Measurements from ENCODE around the gene MTCH1. TPM values are rescaled to one million over a fixed set of nuclear protein-coding genes. Genes with fewer than 3 reads are reported as not detected.
A peak's percentile ranks its signal among the peaks of the same experiment; 100 is the strongest.
"Not testable (repeated sequence)": the region's sequence is repeated elsewhere in the genome, so short reads cannot be mapped to it uniquely, and the experiment has no call there.

The MTCH1 gene
- polyA plus RNA-seq, 3 donors = 127 to 203 (median 189) TPM

DNA sequence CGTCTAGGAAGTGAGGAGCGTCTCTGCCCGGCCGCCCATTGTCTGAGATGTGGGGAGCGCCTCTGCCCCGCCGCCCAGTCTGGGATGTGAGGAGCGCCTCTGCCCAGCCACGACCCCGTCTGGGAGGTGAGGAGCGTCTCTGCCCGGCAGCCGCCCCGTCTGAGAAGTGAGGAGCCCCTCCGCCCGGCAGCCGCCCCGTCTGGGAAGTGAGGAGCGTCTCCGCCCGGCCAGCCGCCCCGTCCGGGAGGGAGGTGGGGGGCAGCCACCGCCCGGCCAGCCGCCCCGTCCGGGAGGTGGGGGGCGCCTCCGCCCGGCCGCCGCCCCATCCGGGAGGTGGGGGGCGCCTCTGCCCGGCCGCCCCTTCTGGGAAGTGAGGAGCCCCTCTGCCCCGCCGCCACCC, 44.4 kb downstream of the MTCH1 start:
- H3K27ac ChIP-seq (ENCODE audit: low read depth, low read length) = not testable (repeated sequence)
- 87 to 95% (median 91%) methylated on average over 14 to 40 of the region's 40 CpGs for WGBS, 3 donors

DNA sequence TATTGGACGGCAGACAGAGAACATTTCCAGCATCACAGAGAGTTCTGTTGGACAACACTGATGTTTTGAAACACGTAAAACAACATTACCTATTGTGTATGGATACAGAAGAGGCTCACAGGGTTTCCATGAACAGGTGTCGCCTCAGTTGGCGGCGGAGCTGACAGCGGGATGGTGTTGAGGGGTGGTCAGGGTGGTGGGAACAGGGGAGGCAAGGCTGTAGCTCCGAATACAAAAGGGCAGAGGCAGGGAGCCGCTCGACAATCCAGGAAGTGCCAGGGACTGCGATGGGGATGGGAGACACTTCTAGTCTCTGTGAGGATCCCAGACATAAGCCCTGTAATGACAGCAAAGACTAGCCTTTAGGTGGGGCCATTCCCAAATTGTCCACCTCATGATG, 46.0 kb downstream of the MTCH1 start:
- 90 to 91% (median 90%) methylated on average over 10 of the region's 10 CpGs for WGBS, 3 donors
- no peak overlapping the region for H3K27ac ChIP-seq (ENCODE audit: low read depth, low read length)

DNA sequence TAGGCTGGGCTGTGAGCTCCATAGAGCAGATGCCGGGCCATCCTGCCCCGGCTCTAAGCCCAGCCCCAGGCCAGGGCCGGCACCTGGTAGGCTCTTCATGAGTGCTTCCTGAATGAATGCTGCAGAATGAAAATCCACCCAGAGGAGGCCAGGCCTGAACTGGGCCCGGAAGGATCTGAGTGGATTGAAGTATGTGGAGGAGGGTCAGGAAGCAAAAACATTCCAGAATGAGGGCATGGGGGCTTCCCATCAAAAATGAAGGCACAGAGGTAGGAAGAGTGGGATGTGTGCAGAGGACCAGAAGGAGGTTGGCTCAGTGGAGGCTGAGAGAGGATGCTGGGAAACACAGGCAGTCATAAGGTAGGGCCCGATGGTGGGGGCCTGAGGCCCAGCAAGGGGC, 47.0 kb downstream of the MTCH1 start:
- H3K27ac ChIP-seq (ENCODE audit: low read depth, low read length) = not testable (repeated sequence)
- WGBS, 3 donors = 87 to 94% (median 88%) methylated on average over 5 of the region's 5 CpGs

DNA sequence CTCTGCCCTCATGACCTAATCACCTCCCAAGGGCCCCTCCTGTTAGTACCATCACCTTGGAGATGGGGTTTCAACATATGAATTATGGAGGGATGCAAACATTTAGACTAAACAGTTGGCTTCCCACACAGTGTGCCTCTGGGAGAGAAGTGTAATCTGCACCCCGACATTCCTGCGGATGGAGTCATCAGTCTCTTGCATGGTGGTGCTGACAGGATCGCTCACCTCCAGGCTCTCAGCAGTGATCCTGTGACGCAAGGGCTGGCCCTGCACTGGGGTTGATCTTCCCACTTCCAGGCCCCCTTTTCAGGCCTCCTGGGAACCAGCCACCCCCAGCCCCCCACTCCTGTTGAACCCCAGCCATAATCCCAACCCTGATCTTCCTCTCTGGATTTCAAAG, 47.5 kb downstream of the MTCH1 start:
- no peak overlapping the region for H3K27ac ChIP-seq (ENCODE audit: low read depth, low read length)
- 87 to 99% (median 91%) methylated on average over 4 of the region's 4 CpGs for WGBS, 3 donors

DNA sequence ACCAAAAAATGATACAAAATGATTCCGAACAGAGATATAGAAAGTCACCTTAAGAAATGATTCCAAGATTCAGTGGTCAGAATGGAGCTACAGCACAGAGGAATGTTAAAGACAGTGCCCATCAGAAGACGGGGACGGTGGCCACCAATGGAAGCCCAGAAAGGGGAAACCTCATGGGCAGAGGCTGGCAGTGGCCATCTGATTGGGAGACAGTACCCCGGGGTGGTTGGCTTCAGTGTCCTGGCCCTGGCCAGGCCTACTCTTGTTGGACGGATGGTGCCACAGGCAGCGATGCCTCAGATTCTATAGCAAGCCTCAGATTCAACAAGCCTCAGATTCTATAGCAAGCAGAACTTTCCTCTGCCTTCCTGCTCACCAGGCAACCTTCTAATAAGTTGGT, 48.1 kb downstream of the MTCH1 start:
- no peak overlapping the region for H3K27ac ChIP-seq (ENCODE audit: low read depth, low read length)
- WGBS, 3 donors = 92 to 95% (median 94%) methylated on average over 6 of the region's 6 CpGs

DNA sequence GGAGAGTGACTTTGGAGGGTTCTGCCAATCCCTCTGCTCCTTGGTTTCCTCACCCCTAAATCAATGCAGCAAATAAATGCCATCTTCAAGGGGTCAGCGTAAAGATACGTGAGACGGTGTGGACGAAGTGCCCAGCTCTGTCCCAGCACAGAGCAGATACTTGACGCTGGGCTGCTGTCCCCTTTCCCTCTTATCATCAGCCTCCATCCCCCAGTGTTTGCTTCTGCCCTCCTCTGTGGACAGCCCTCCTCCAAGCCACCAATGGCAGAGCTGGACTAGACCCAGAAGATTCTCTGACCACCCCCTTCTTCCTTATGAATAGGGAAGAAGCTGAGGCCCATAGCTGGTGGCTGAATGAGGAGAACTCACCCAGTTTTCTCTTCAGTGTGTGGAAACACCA, 49.2 kb downstream of the MTCH1 start:
- no peak overlapping the region for H3K27ac ChIP-seq (ENCODE audit: low read depth, low read length)
- WGBS, 3 donors = 91 to 98% (median 95%) methylated on average over 5 of the region's 5 CpGs

DNA sequence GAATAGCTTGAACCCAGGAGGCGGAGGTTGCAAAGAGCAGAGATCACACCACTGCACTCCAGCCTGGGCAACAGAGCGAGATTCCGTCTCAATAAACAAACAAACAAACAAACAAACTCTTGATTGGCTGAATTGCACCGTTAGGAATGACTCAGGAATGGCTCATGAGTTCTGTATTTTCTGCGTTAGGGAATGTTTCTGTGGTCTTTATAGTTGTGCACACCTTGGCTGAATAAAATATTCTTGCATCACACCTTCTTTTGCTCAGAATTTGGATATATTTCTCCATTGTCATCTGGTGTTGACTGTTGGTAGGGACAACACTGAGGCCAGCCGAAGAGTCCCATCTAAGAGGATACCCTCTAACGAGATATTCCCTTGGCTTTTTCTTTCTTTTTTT, 51.1 kb downstream of the MTCH1 start:
- WGBS, 3 donors = 92 to 94% (median 93%) methylated on average over 7 of the region's 7 CpGs
- no peak overlapping the region for H3K27ac ChIP-seq (ENCODE audit: low read depth, low read length)

DNA sequence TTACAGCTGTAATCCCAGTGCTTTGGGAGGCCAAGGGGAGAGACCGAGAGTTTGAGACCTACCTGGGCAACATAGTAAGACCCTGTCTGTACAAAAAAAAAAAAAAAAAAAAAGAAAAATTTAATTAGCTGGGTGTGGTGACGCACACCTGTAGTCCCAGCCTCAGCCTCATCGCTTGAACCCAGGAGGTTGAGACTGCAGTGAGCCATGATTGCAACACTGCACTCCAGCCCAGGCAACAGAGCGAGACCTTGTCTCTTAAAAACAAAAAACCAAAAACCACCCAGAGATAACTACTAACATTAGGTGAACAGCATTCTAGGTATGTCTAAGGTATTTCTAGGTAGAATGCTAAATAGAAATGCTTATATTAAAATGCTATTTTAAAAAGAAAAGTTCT, 52.5 kb downstream of the MTCH1 start:
- WGBS, 3 donors = 78 to 100% (median 97%) methylated on average over 4 of the region's 4 CpGs
- no peak overlapping the region for H3K27ac ChIP-seq (ENCODE audit: low read depth, low read length)

DNA sequence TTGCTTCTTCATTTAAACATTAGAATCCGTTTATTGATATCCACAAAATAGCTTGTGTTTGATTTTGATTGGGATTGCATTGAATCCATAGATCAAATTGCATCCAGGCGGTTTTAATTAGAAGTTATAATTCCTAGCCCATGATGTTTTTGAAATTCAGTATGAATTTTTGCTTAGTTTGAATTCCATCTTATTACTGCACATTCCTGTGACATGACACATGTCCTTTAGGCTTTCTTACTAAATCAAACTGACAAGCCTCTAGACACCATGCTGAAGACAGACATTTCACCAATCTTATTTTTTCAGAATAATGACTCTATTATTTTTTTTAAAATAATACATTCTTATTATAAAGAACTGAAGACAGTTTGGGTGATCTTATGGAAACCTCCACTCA, 52.9 kb downstream of the MTCH1 start:
- 83 to 88% (median 85%) methylated on average over 2 of the region's 2 CpGs for WGBS, 3 donors
- H3K27ac ChIP-seq (ENCODE audit: low read depth, low read length) = no peak overlapping the region

DNA sequence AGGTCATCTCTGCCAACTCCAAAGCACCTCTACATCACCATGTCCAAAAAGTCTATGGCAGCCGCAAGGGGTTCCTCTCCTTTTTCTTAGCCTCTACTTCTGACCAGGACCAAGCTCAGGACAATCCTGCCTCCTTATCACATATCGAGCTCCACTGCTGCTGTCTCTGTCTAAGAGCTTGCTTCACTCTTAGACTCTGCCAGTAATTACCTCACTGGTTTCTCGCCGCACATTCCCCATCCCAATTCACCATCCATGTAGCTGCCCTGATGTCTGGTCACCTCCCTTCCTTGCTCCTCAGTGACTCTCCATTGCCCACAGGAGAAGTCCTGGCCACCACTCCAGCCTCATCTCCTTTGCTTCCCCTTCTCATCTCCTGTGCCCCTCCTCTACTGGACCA, 55.5 kb downstream of the MTCH1 start:
- WGBS, 3 donors = 78 to 85% (median 85%) methylated on average over 4 of the region's 4 CpGs
- H3K27ac ChIP-seq (ENCODE audit: low read depth, low read length) = peak overlapping the region; percentile 31

DNA sequence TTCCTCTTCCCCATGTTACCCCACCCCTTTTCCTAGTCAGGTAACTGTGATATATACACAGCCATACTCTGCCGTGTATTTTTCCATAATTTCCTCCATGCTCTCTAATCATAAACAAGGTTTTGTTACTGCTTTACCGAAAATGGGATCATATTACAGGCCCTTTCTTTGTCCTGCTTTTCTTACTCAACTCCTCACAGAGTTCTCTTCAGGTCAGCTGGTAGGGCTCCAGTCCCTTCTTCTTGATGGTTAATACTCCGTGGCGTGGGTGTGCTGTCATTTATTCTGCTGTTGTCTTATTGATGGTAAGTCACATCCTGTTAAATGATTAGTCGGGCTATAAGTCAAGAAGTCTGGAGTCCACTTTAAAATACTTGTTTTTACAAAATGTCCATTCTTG, 56.4 kb downstream of the MTCH1 start:
- 28 to 58% (median 49%) methylated on average over 5 of the region's 5 CpGs for WGBS, 3 donors
- no peak overlapping the region for H3K27ac ChIP-seq (ENCODE audit: low read depth, low read length)

DNA sequence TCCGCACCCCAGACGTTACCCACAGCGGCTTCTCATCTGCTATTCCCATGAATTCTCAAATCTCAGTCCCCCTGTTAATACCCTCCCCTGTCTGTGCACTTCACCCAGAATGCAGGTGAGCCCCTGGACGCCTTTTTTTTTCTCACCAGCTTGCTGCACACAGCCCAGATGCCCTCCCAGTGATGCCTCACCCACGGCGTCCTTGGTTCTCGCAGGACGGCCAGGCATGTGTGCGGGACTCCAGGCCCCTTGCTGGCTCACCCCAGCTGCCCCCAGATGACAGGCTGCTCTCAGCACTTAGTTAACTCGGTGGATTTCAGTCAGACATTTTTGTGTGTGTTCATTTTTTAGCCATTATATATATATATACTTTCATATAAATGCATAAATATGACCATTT, 56.8 kb downstream of the MTCH1 start:
- H3K27ac ChIP-seq (ENCODE audit: low read depth, low read length) = no peak overlapping the region
- 68 to 90% (median 88%) methylated on average over 10 of the region's 10 CpGs for WGBS, 3 donors

DNA sequence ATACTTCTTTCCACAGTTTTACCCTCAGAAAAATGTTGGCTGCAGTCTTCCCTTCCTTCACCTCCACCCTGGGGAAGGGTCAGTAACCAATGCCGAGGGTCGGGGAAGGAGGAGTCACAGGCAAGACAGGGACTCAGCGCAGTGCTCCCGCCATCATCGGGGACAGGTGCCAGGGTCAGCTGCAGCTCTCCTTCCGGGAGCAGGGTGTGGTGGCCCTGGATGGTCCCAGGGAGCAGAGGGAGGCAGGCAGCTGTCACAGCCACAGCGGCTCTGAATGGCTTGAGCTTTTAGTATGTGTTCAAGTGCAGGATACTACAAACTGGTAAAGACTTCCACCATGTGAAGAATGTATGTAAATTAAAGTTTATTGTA, 57.5 kb downstream of the MTCH1 start:
- no peak overlapping the region for H3K27ac ChIP-seq (ENCODE audit: low read depth, low read length)
- WGBS, 3 donors = 58 to 68% (median 67%) methylated on average over 7 of the region's 7 CpGs

DNA sequence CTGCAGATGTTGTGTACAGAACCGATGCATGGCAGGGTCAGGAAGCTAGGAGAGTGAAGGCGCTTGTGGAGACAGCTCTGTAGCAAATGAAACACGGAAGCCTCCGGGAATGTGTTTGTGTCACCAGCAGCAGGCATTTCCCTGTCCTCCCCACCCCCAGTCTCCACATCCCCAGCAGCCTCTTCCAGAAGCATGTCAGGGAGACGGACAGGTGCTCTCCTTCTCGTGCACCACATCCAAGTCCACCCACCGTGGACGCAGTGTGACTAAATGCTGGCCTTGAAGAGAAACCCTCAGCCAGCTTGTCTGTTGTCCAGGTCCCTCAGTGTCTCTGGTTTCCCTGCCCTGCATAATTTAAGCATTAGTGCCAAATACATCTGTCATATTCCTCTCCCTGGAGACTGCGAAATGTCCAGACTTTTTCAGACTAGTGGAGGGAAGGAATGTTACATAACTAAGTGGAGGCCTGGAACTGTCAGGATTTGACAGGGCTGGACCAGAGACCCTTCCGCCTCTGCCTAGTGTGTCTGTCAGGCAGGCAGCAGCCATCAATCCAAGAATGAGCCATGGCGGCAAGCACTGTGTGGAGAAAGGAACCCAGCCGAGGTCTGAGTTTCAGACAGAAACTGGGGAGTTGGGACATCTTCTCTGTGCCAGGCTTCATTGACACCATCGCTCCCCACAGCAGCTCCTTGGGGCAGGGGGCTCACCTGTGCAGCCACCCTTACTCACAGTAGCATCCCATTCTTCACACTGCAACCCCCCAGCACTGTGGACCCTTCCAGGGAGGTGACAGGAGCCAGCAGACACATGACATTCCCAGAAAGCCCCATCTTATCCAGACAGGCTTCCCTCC, 58.1 kb downstream of the MTCH1 start:
- WGBS, 3 donors = 64 to 69% (median 66%) methylated on average over 13 of the region's 13 CpGs
- H3K27ac ChIP-seq (ENCODE audit: low read depth, low read length) = no peak overlapping the region

DNA sequence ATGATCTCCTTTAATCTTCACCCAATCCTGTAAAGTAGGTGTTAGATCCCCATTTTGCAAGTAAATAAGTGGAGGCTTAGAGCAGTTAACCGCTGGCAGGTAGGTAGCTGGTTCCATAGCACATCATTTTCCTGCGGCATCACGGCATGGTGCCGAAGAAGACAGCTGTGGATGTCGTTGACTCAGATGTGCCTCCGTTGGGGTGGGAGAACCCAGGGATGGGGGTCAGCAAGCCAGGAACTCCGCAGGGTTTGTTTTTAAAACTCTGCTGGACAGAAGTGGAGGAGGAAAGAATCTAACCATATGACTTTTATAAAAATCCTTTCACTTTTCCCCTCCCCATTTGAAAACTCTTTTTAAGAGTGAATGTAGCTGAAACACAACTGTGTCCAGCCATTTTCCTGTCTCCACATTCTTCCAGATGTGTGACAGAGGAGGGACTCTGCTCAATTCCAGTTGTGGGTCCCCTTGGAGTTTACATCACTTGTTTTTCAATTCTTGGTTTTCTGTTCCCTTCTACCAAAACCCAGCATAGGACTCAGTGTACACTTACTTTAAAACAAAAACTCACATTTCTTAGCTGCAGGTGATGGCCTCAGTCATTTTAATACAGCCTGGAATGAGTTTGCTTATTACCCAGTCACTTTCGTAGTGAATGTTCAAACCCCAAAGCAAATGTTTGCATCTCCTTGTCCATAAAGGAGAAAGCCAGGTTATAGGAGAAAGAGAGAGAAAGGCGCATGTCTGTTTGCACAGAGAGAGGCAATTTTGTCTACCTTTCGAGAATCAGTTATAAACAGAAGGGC, 59.1 kb downstream of the MTCH1 start:
- 74 to 87% (median 84%) methylated on average over 10 of the region's 10 CpGs for WGBS, 3 donors
- H3K27ac ChIP-seq (ENCODE audit: low read depth, low read length) = no peak overlapping the region

DNA sequence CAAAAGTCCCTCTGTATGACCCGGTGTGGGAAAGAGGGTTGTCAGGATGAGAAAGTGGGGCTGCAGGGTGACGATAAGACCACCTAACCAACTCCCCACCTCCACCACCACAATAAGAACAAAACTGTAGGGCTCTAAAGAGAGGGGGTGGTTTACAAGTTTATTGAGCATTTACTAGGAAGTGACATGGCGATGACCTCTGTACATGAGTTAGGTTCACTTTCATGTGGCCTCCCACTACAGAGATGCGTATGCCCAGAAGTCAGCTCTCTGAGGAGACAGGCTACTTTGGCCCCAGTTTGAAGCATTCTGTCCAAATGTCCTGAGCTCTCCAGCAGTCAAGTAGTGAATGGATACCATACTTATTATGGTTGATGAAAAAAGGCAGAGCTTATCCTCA, 60.2 kb downstream of the MTCH1 start:
- no peak overlapping the region for H3K27ac ChIP-seq (ENCODE audit: low read depth, low read length)
- WGBS, 3 donors = 91 to 94% (median 92%) methylated on average over 4 of the region's 4 CpGs

DNA sequence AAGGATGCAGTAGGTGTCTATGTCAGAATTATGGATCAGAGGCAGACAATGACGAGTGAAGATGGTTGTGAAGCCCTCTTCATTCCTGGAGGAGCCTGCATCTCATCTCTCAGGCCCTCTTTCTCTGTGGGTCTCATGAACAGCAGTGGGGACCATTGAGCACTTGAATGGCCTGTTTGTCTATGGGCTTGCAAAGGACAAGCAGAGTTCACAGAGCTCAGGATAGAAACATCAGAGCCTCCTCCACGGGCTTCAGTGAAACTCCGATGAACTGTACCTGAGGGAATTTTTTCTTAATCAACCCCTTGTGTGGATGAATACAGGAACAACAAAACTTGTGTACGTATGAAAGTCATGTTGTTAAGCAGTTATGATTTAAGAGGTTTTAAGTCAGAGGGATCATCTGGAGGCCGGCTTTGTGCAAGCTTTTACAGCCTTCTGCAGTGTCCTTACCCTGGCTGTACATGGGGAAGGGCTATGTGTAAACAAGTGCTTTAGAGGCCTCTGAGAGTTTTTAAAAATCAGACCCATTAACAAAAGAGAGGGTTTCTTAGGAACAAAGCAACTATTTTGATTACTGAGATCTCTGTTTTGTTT, 61.1 kb downstream of the MTCH1 start:
- no peak overlapping the region for H3K27ac ChIP-seq (ENCODE audit: low read depth, low read length)
- 74 to 83% (median 77%) methylated on average over 5 of the region's 5 CpGs for WGBS, 3 donors

DNA sequence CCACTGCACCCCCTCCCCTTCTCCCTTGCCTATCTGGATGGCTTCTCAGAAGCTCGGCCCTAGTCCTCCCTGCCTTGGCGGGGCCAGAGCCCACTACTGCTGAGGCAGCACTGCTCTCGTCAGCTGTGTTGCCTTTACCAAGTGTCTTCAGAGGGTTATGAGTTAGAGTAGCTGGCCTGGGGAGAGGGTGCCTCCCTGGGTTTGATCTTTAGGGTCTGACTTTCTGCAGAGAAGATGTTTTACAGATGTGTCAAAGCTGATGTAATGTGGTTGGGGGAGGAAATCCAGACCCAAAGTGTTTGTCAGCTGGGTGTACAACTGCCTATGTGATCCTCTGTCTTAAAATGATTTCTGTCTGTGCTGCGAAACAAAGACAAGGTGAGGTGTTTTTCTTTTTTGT, 61.9 kb downstream of the MTCH1 start:
- no peak overlapping the region for H3K27ac ChIP-seq (ENCODE audit: low read depth, low read length)
- WGBS, 3 donors = 80 to 90% (median 86%) methylated on average over 4 of the region's 4 CpGs

DNA sequence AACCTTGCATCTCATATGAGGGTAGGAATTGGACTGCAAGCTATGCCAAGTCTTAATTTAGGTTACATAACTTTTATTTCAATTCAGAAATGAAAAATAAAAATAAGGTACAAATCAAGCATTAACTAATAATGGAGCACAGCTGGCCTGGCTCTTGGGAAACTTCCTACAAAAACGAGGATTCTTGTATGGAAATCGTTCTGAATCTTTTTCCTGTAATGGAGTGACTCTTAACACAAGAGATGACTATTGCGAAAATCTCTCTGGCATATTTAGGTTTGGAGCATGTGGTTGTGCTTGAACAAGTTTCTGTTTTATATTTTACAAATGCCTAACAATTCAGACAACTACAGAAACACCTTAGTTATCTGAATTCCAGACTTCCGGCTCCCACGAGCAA, 65.5 kb downstream of the MTCH1 start:
- 61 to 89% (median 66%) methylated on average over 5 of the region's 5 CpGs for WGBS, 3 donors
- H3K27ac ChIP-seq (ENCODE audit: low read depth, low read length) = no peak overlapping the region

Measured in adipose tissue (tissue), 3 donors.